HepG2 (cell line): ENCODE measurements around the gene TTC5. TPM values are rescaled to one million over a fixed set of nuclear protein-coding genes. Genes with fewer than 3 reads are reported as not detected.

Experiments
- HHEX ChIP-seq: IDR thresholded peaks from 2 replicates; pipeline ENCODE4 v1.6.1; 2016; ENCODE audit warnings: control low read depth
- U2AF2 ChIP-seq: fragments of 200-400 bp; formaldehyde crosslinking; IDR thresholded peaks from 2 replicates; pipeline ENCODE4 v1.6.1; 2017; ENCODE audit warnings: low read depth, mild to moderate bottlenecking, low read length
- ZFP62 ChIP-seq: sonication (generic); formaldehyde crosslinking; IDR thresholded peaks from 2 replicates; pipeline ENCODE4 v1.4.0; 2020; ENCODE audit warnings: missing genetic modification reagents
- ZNF570 ChIP-seq: sonication (generic); formaldehyde crosslinking; IDR thresholded peaks from 2 replicates; pipeline ENCODE4 v1.4.0; 2020; ENCODE audit warnings: mild to moderate bottlenecking, missing genetic modification reagents, borderline replicate concordance
- ZNF598 ChIP-seq: sonication (generic); formaldehyde crosslinking; IDR thresholded peaks from 2 replicates; pipeline ENCODE4 v1.5.1; 2020; ENCODE audit warnings: mild to moderate bottlenecking, missing genetic modification reagents, borderline replicate concordance
- ZNF644 ChIP-seq: IDR thresholded peaks from 2 replicates; pipeline ENCODE4 v1.6.1; 2016; ENCODE audit warnings: low read depth
- ZNF674 ChIP-seq: sonication (generic); formaldehyde crosslinking; IDR thresholded peaks from 2 replicates; pipeline ENCODE4 v1.5.0; 2020; ENCODE audit warnings: low read depth, mild to moderate bottlenecking, missing genetic modification reagents
- polyA plus RNA-seq, 8 experiments: library from polyadenylated mRNA; depleted of rRNA in 3 of 8; stranded (reverse) in 7 of 8; unstranded in 1 of 8; fragments of >200 nt; fragmentation: Illumina TruSeq in 4 of 8; extraction: Trizol in 4 of 8; gene quantifications; 2 replicates each; pipeline versions ENCODE4 v1.2.1 to v1.2.3, GENCODE V29; 2011 to 2016; ENCODE audit warnings: low read depth in 4 of 8, missing spikeins in 1 of 8, mixed read lengths in 1 of 8; ENCODE audit not compliant: insufficient read depth in 1 of 8
- total RNA-seq, 5 experiments: library from RNA; depleted of rRNA; stranded (reverse); fragments of >200 nt; fragmentation: Illumina TruSeq; extraction: Trizol; gene quantifications; 2 replicates each; pipeline ENCODE4 v1.2.3, GENCODE V29; 2016; ENCODE audit warnings: low read depth in 1 of 5
- TF ChIP-seq, protein P1 (sequence below): sonication (generic); formaldehyde crosslinking; IDR thresholded peaks from 2 replicates; pipeline ENCODE4 v1.5.0; 2020; ENCODE audit warnings: mild to moderate bottlenecking, missing genetic modification reagents
- TF ChIP-seq, protein P2 (sequence below), 2 experiments: sonication (generic) in 1 of 2; formaldehyde crosslinking in 1 of 2; IDR thresholded peaks; 2 replicates each; pipeline versions ENCODE4 v1.4.0 to v1.6.1; 2016 to 2020; ENCODE audit warnings: borderline replicate concordance in 1 of 2, low read depth in 1 of 2, mild to moderate bottlenecking in 1 of 2, missing genetic modification reagents in 1 of 2
- TF ChIP-seq, protein P3 (sequence below): sonication (generic); formaldehyde crosslinking; IDR thresholded peaks from 2 replicates; pipeline ENCODE4 v1.4.0; 2020; ENCODE audit warnings: missing genetic modification reagents, borderline replicate concordance
- TF ChIP-seq, protein P4 (sequence below): sonication (generic); formaldehyde crosslinking; IDR thresholded peaks from 2 replicates; pipeline ENCODE4 v1.4.0; 2020; ENCODE audit warnings: missing genetic modification reagents, borderline replicate concordance

The TTC5 gene
- total and polyA plus RNA-seq, 2 of the 13 experiments (the other 11 are each of a cell fraction or from before 2014, with no cell fraction given), result 8.7 to 28.5 TPM

DNA sequence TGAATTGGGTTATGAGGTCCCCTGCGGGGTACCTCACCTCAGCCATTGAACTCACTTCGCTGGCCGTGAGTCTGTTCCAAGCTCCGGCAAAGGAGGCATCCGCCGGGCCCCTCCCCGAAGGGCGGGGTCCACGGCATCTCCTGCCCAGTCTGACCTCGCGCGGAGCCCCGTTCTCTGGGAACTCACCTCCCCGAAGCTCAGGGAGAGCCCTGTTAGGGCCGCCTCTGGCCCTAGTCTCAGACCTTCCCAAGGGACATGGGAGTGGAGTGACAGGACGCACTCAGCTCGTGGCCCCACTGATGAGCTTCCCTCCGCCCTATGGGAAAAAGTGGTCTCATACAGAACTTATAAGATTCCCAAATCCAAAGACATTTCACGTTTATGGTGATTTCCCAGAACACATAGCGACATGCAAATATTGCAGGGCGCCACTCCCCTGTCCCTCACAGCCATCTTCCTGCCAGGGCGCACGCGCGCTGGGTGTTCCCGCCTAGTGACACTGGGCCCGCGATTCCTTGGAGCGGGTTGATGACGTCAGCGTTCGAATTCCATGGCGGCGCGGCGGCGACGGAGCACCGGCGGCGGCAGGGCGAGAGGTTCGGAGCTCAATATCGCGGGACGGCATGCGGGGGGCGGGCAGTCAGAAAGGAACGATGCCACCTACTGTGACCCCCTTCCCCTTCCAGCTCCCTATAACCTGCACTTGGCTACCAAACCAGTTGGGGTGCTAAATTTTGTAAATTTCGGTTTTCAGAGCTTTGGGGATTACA, 37.5 kb upstream of the TTC5 start, which contains the start of gene PARP2 (continued):
- TF ChIP-seq, protein P1, sequence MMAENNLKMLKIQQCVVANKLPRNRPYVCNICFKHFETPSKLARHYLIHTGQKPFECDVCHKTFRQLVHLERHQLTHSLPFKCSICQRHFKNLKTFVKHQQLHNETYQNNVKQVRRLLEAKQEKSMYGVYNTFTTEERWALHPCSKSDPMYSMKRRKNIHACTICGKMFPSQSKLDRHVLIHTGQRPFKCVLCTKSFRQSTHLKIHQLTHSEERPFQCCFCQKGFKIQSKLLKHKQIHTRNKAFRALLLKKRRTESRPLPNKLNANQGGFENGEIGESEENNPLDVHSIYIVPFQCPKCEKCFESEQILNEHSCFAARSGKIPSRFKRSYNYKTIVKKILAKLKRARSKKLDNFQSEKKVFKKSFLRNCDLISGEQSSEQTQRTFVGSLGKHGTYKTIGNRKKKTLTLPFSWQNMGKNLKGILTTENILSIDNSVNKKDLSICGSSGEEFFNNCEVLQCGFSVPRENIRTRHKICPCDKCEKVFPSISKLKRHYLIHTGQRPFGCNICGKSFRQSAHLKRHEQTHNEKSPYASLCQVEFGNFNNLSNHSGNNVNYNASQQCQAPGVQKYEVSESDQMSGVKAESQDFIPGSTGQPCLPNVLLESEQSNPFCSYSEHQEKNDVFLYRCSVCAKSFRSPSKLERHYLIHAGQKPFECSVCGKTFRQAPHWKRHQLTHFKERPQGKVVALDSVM (CRISPR knock-in tag), result peak; percentile 65; the same call in 1 of the 2 replicates
- TF ChIP-seq, protein P2, sequence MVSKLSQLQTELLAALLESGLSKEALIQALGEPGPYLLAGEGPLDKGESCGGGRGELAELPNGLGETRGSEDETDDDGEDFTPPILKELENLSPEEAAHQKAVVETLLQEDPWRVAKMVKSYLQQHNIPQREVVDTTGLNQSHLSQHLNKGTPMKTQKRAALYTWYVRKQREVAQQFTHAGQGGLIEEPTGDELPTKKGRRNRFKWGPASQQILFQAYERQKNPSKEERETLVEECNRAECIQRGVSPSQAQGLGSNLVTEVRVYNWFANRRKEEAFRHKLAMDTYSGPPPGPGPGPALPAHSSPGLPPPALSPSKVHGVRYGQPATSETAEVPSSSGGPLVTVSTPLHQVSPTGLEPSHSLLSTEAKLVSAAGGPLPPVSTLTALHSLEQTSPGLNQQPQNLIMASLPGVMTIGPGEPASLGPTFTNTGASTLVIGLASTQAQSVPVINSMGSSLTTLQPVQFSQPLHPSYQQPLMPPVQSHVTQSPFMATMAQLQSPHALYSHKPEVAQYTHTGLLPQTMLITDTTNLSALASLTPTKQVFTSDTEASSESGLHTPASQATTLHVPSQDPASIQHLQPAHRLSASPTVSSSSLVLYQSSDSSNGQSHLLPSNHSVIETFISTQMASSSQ (IDR thresholded peaks at IDR 0.05; ENCODE audit: low read depth), result peak; percentile 38; the same call in 1 of the 2 replicates
- TF ChIP-seq, protein P2 (CRISPR knock-in tag; IDR thresholded peaks at IDR 0.05; ENCODE audit: borderline replicate concordance), result peak; percentile 79; the same call in 1 of the 2 replicates
- TF ChIP-seq ZFP62 (CRISPR knock-in tag), result peak; percentile 51; the same call in 1 of the 2 replicates
- TF ChIP-seq ZNF644 (CRISPR knock-in tag), result no peak; the same call in 1 of the 2 replicates
- no peak for TF ChIP-seq HHEX
- TF ChIP-seq, protein P3, sequence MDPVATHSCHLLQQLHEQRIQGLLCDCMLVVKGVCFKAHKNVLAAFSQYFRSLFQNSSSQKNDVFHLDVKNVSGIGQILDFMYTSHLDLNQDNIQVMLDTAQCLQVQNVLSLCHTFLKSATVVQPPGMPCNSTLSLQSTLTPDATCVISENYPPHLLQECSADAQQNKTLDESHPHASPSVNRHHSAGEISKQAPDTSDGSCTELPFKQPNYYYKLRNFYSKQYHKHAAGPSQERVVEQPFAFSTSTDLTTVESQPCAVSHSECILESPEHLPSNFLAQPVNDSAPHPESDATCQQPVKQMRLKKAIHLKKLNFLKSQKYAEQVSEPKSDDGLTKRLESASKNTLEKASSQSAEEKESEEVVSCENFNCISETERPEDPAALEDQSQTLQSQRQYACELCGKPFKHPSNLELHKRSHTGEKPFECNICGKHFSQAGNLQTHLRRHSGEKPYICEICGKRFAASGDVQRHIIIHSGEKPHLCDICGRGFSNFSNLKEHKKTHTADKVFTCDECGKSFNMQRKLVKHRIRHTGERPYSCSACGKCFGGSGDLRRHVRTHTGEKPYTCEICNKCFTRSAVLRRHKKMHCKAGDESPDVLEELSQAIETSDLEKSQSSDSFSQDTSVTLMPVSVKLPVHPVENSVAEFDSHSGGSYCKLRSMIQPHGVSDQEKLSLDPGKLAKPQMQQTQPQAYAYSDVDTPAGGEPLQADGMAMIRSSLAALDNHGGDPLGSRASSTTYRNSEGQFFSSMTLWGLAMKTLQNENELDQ, result no peak
- 0 out of 2 replicates have a peak, but pooled peaks have one; percentile 26 for TF ChIP-seq ZNF674 (CRISPR knock-in tag)
- no peak for TF ChIP-seq U2AF2
- TF ChIP-seq ZNF598, result peak; percentile 89
- TF ChIP-seq, protein P4, sequence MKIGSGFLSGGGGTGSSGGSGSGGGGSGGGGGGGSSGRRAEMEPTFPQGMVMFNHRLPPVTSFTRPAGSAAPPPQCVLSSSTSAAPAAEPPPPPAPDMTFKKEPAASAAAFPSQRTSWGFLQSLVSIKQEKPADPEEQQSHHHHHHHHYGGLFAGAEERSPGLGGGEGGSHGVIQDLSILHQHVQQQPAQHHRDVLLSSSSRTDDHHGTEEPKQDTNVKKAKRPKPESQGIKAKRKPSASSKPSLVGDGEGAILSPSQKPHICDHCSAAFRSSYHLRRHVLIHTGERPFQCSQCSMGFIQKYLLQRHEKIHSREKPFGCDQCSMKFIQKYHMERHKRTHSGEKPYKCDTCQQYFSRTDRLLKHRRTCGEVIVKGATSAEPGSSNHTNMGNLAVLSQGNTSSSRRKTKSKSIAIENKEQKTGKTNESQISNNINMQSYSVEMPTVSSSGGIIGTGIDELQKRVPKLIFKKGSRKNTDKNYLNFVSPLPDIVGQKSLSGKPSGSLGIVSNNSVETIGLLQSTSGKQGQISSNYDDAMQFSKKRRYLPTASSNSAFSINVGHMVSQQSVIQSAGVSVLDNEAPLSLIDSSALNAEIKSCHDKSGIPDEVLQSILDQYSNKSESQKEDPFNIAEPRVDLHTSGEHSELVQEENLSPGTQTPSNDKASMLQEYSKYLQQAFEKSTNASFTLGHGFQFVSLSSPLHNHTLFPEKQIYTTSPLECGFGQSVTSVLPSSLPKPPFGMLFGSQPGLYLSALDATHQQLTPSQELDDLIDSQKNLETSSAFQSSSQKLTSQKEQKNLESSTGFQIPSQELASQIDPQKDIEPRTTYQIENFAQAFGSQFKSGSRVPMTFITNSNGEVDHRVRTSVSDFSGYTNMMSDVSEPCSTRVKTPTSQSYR (CRISPR knock-in tag), result no peak
- peak; percentile 71; the same call in 1 of the 2 replicates for TF ChIP-seq ZNF570
